ENCODE data around the gene C5orf58.
A peak's percentile ranks its signal among the peaks of the same experiment; 100 is the strongest.

C5orf58 gene

GRCh38 chr5:170262061-170263045, 29.6 kb downstream of the C5orf58 start:
- DNase-seq (ENCODE audit: insufficient read length) = no peak

DNA sequence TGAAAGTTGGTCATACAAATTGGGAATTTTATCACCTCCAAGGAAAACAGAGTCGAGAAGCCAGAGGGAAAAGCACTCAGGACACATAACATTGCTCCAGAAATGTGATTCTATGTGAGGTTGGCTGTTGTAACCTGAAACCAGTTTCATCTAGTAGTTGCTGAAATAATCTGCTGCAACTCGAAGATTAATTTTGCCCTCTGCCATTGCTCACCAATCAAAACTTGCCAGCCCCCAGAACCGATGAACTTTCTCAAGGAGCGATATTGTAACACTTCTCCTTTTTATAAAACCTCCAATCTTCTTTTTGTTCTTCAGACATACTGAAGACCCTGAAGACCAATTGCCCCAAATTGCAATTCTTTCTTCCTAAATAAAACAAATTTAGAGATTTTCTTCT, 31.1 kb downstream of the C5orf58 start:
- DNase-seq (ENCODE audit: insufficient read length) (no peak), FAIRE-seq (no peak)
- no peak for TF ChIP-seq TAF1 (IDR thresholded peaks at IDR 0.05; ENCODE audit: borderline replicate concordance, low read depth, low read length)
- TF ChIP-seq POLR2A (IDR thresholded peaks at IDR 0.05; ENCODE audit: low read depth, low read length) = no peak
- no peak for TF ChIP-seq POLR2AphosphoS5 (IDR thresholded peaks at IDR 0.05; ENCODE audit: low read depth, low read length)

More at GRCh38 chr5:170262061-170263045, 29.6 kb downstream of the C5orf58 start:
- no peak for FAIRE-seq
- TF ChIP-seq POLR2A (IDR thresholded peaks at IDR 0.05; ENCODE audit: low read depth, low read length) (no peak), POLR2AphosphoS5 (IDR thresholded peaks at IDR 0.05; ENCODE audit: low read depth, low read length) (no peak), TAF1 (IDR thresholded peaks at IDR 0.05; ENCODE audit: borderline replicate concordance, low read depth, low read length) (no peak)

GRCh38 chr5:170265522-170265921, 32.7 kb downstream of the C5orf58 start:
- FAIRE-seq (no peak), DNase-seq (ENCODE audit: insufficient read length) (no peak)
- no peak for TF ChIP-seq POLR2A (IDR thresholded peaks at IDR 0.05; ENCODE audit: low read depth, low read length)

DNA sequence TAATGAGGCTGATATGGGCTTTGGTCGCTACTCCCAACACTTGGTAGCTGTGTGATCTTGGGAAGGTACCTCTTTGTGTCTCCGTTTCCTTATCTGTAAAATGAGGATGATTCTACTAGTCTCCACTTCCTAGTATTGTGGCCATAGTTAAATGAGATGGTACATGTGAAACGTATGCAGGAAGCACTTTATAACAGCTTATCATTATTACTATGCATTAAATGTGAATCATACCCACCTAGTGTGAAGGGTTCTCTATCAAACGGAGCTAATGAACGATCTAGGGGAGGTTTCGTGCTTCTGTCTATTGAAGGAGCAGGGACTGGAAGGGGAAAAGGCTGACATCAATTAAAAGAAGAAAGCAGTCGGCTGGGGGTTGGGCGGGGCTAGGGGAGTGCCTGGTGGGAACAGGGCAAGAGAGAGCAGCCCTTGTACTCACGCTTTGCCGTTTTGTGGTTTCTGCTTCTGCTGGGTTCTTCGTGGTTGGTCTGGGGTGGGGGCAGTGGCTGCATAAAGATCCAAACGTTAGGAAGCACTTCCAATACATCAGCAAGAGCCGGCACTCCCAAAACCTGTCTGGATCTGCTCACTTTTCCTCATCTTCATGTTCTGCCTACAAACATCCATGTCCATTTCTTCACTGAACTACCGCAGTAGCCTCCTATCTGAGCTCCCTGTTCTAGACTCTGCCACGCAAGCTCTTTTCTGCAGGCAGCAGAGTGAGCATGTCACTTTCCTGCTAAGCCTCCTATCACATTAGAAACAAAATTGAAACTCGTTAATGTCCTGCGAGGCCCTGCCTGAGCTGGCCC, 34.0 kb downstream of the C5orf58 start:
- no peak for FAIRE-seq
- no peak for DNase-seq (ENCODE audit: insufficient read length)
- no peak for TF ChIP-seq POLR2A (IDR thresholded peaks at IDR 0.05; ENCODE audit: low read depth, low read length)
- TF ChIP-seq POLR2AphosphoS5 (IDR thresholded peaks at IDR 0.05; ENCODE audit: low read depth, low read length) = no peak
- TF ChIP-seq TAF1 (IDR thresholded peaks at IDR 0.05; ENCODE audit: borderline replicate concordance, low read depth, low read length) = no peak

DNA sequence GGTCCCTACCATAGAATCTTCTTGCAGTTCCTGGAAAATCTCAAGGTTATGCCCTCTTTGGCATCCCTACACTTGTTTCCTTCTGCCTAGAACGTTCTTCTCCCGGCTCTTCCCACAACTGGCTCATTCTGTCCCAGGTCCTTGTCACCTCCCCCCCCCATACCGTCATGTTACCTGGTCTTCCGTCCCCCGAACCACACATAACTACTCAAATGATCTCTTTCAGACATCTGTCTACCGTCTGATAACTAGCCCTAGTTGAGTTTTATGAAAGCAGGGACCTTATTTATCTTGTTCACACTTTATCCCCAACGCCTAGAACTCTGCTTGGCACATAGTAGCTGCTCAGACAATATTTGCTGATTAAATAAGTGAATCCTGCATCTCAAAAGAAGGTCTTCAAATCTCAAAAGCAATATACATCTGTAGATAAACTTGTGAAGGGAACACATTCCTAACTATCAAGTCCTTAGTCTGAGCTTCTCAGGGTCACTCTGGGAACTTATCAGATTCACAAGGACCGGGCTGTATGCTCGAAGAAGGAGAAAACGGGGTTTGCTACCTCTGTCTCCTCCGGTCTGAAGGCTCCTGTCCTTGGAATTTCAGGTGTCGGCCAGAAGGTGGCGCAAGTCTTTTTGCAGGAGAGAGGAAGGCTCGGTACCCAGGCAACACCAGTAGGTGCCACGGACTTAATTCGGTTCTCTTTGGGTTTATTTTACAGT, 34.8 kb downstream of the C5orf58 start:
- TF ChIP-seq TAF1 (IDR thresholded peaks at IDR 0.05; ENCODE audit: borderline replicate concordance, low read depth, low read length) = no peak
- no peak for TF ChIP-seq POLR2A (IDR thresholded peaks at IDR 0.05; ENCODE audit: low read depth, low read length)
- TF ChIP-seq POLR2AphosphoS5 (IDR thresholded peaks at IDR 0.05; ENCODE audit: low read depth, low read length) = 0 out of 2 replicates have a peak, but pooled peaks have one; percentile 33
- DNase-seq (ENCODE audit: insufficient read length) (peak; percentile 66), FAIRE-seq (peak; percentile 87)

DNA sequence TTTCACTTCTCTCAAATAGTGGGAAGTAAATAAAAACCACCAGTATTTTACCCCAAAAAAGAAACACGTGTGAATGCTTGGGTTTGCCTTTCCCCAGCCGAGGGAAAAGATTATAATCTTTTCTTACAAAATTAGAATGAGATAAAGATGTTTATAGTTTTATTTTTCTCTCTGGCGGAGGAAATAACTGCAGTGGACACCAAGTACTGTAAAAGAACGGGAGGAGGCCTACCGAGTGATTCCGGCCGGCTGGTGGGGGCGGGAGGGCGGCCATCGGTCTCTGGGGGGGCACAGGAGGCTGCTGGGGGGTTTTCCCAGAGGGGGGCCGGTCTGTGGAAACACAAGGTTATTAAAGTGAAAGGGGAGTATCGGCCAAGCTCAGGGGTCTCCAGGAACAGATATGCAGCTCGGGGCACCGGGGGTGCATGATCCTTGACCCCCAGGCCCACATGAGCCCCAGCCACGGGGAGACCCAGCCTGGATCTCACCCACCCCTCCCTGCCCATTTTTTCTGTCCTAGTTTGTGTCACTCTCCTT, 35.4 kb downstream of the C5orf58 start:
- no peak for TF ChIP-seq POLR2A (IDR thresholded peaks at IDR 0.05; ENCODE audit: low read depth, low read length)
- no peak for TF ChIP-seq TAF1 (IDR thresholded peaks at IDR 0.05; ENCODE audit: borderline replicate concordance, low read depth, low read length)
- TF ChIP-seq POLR2AphosphoS5 (IDR thresholded peaks at IDR 0.05; ENCODE audit: low read depth, low read length) = no peak
- DNase-seq (ENCODE audit: insufficient read length) (no peak), FAIRE-seq (no peak)

GRCh38 chr5:170268884-170269283, 36.1 kb downstream of the C5orf58 start:
- TF ChIP-seq POLR2AphosphoS5 (IDR thresholded peaks at IDR 0.05; ENCODE audit: low read depth, low read length) = no peak; the same call in 1 of the 2 replicates
- no peak; the same call in 1 of the 2 replicates for TF ChIP-seq POLR2A (IDR thresholded peaks at IDR 0.05; ENCODE audit: low read depth, low read length)
- no peak for TF ChIP-seq TAF1 (IDR thresholded peaks at IDR 0.05; ENCODE audit: borderline replicate concordance, low read depth, low read length)
- no peak for FAIRE-seq
- DNase-seq (ENCODE audit: insufficient read length) = no peak

- no peak for DNase-seq (ENCODE audit: insufficient read length)
- TF ChIP-seq POLR2A (IDR thresholded peaks at IDR 0.05; ENCODE audit: low read depth, low read length) = no peak
- no peak for FAIRE-seq
Measured at GRCh38 chr5:170269579-170269978, 36.8 kb downstream of the C5orf58 start.

GRCh38 chr5:170270293-170271069, 37.7 kb downstream of the C5orf58 start:
- FAIRE-seq = no peak

GRCh38 chr5:170273968-170274710, 41.4 kb downstream of the C5orf58 start:
- DNase-seq (ENCODE audit: insufficient read length) = no peak
- FAIRE-seq = no peak
- TF ChIP-seq TAF1 (IDR thresholded peaks at IDR 0.05; ENCODE audit: borderline replicate concordance, low read depth, low read length) = no peak
- no peak for TF ChIP-seq POLR2AphosphoS5 (IDR thresholded peaks at IDR 0.05; ENCODE audit: low read depth, low read length)
- no peak for TF ChIP-seq POLR2A (IDR thresholded peaks at IDR 0.05; ENCODE audit: low read depth, low read length)

More at GRCh38 chr5:170270293-170271069, 37.7 kb downstream of the C5orf58 start:
- no peak for DNase-seq (ENCODE audit: insufficient read length)
- TF ChIP-seq TAF1 (IDR thresholded peaks at IDR 0.05; ENCODE audit: borderline replicate concordance, low read depth, low read length) = no peak
- no peak for TF ChIP-seq POLR2AphosphoS5 (IDR thresholded peaks at IDR 0.05; ENCODE audit: low read depth, low read length)
- TF ChIP-seq POLR2A (IDR thresholded peaks at IDR 0.05; ENCODE audit: low read depth, low read length) = no peak
